Mesothelial cell of epicardium (in vitro differentiated cells): Measurements from ENCODE around the gene NDUFS8. TPM values are rescaled to one million over a fixed set of nuclear protein-coding genes. Genes with fewer than 3 reads are reported as not detected.

Experiments
- DNase-seq, 2 experiments: peaks; one replicate each; pipeline ENCODE4 v3.0.0; 2021; ENCODE audit warnings: low spot score in 2 of 2; ENCODE audit not compliant: unreplicated experiment in 2 of 2
- H3K27ac Mint-ChIP-seq: 2 replicates; pipeline ENCODE4 v1.8.0; 2021; ENCODE audit warnings: mixed read lengths
- H3K27me3 Mint-ChIP-seq: 2 replicates; pipeline ENCODE4 v1.8.0; 2021; ENCODE audit warnings: low read depth, mixed read lengths
- H3K36me3 Mint-ChIP-seq: 2 replicates; pipeline ENCODE4 v1.8.0; 2021; ENCODE audit warnings: mixed read lengths
- H3K4me1 Mint-ChIP-seq: 2 replicates; pipeline ENCODE4 v1.8.0; 2021; ENCODE audit warnings: mixed read lengths
- H3K4me3 Mint-ChIP-seq: 2 replicates; pipeline ENCODE4 v1.8.0; 2021; ENCODE audit warnings: mild to moderate bottlenecking, moderate library complexity, mixed read lengths
- H3K9me3 Mint-ChIP-seq: 2 replicates; pipeline ENCODE4 v1.8.0; 2021; ENCODE audit warnings: mixed read lengths
- total RNA-seq: library from RNA; stranded (reverse); gene quantifications from 3 replicates; pipeline ENCODE4 v1.2.1, GENCODE V29; 2021
- TF ChIP-seq, protein P1 (sequence below): fragments of 200-600 bp; sonication (generic); IDR thresholded peaks from one replicate; pipeline ENCODE4 v1.5.0; 2021; ENCODE audit warnings: antibody characterized with exemption; ENCODE audit not compliant: unreplicated experiment

Gene NDUFS8
- total RNA-seq, 1 donor from 2014 or later, result 132 TPM

- Mint-ChIP-seq H3K27me3 (no peaks in the 10 kb centered on the region), H3K36me3 (no peaks in the 10 kb centered on the region), H3K9me3 (no peaks in the 10 kb centered on the region), H3K27ac (no peak overlapping the region), H3K4me1 (peaks cover 43% of the 10 kb centered on the region), H3K4me3 (no peak overlapping the region)
- TF ChIP-seq, protein P1, sequence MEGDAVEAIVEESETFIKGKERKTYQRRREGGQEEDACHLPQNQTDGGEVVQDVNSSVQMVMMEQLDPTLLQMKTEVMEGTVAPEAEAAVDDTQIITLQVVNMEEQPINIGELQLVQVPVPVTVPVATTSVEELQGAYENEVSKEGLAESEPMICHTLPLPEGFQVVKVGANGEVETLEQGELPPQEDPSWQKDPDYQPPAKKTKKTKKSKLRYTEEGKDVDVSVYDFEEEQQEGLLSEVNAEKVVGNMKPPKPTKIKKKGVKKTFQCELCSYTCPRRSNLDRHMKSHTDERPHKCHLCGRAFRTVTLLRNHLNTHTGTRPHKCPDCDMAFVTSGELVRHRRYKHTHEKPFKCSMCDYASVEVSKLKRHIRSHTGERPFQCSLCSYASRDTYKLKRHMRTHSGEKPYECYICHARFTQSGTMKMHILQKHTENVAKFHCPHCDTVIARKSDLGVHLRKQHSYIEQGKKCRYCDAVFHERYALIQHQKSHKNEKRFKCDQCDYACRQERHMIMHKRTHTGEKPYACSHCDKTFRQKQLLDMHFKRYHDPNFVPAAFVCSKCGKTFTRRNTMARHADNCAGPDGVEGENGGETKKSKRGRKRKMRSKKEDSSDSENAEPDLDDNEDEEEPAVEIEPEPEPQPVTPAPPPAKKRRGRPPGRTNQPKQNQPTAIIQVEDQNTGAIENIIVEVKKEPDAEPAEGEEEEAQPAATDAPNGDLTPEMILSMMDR, result no peak
- no peak for DNase-seq
Observed at GRCh38 chr11:68015467-68015866, 15.0 kb upstream of the NDUFS8 start.

DNA sequence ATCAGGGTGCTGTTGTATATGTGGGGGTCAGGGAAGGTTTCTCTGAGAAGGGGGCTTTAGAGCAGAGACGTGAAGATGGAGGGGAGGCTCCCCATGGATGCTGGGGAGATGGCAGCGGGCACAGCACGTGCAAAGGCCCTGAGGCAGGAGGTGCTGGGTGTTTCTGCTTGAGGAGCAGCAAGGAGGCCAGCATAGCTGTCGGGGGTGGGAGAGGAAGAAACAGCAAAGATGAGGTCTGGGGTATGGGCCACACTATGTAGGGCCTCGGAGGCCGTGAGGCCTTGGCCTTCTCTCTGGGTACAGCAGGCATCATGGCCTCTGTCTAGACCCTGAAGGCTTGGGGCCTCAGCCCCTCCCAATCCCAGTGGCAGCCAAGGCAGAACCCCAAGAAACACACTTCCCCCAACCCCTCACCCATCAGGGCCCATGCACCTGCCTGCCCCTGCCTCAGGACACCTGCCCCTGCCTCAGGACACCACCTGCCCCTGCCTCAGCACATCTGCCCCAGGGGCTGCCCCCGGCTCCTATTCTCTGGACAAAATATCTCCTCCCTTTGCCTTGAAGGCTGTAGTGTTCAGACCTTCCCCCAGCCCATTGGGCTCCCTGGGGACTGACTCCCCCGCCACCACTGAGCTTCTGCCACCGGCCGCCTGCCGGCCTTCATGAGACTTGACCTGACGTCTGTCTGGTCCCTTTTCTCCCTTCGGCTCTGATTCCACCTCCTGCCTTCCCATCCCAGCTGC, 14.1 kb upstream of the NDUFS8 start:
- Mint-ChIP-seq H3K4me1 (peaks cover 41% of the 10 kb centered on the region), H3K4me3 (no peak overlapping the region), H3K36me3 (no peaks in the 10 kb centered on the region), H3K27ac (peak overlapping the region; percentile 86), H3K27me3 (no peaks in the 10 kb centered on the region), H3K9me3 (no peaks in the 10 kb centered on the region)
- TF ChIP-seq, protein P1, result no peak
- DNase-seq, result no peak

DNA sequence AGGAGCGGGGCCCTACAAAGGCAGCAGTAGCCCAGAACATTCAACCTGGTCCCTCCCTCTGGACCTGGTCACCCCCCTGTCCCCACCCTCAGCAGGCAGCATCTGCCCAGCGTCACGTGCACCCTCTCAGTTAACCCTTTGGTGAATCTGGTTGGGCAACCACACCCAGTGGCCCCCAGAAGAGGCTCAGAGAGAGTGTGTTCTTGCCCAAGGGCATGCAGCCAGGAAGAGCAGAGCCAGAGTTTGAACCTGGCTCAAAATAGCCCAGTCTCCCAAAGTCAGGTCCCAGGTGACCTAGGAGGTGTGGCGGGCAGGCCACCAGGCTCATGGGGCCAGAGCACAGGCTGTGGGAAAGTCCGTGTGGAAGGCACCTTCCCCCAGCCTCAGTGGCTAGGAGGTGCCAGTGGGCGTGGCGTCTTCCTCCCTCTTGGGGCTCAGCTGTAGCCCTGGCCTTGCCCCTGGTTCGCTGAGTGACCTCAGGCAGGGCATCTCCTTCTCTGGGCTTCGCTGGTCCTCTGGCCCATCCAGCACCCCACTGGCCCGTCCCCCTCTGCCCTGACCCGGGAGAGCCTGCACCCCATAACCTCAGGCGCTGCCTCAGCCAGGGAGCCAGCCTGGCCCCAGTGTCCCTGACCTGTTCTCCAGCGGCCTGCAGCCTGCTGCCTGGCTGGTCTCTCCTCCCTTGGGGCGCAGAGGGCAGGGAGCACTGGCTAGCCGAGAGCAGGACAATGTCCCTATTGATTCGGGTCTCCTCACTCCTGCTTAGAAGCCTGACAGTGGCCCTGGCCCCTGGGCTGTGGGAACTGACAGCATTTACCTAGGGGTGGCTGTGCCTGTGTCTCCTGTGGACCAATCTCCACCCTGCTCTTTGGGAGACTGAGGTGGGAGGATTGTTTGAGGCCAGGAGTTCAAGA, 13.3 kb upstream of the NDUFS8 start:
- TF ChIP-seq, protein P1, result no peak
- H3K27me3 Mint-ChIP-seq, result no peaks in the 10 kb centered on the region
- H3K4me1 Mint-ChIP-seq, result peaks cover 35% of the 10 kb centered on the region
- peak overlapping the region; percentile 86 for H3K27ac Mint-ChIP-seq
- DNase-seq, result no peak
- H3K4me3 Mint-ChIP-seq, result no peak overlapping the region
- no peaks in the 10 kb centered on the region for H3K9me3 Mint-ChIP-seq
- no peaks in the 10 kb centered on the region for H3K36me3 Mint-ChIP-seq

GRCh38 chr11:68017980-68018729, 12.3 kb upstream of the NDUFS8 start:
- TF ChIP-seq, protein P1, result no peak
- H3K27ac Mint-ChIP-seq, result peak overlapping the region; percentile 24
- H3K27me3 Mint-ChIP-seq, result no peaks in the 10 kb centered on the region
- H3K4me3 Mint-ChIP-seq, result no peak overlapping the region
- H3K4me1 Mint-ChIP-seq, result peaks cover 29% of the 10 kb centered on the region
- no peak for DNase-seq
- H3K36me3 Mint-ChIP-seq, result no peaks in the 10 kb centered on the region
- no peaks in the 10 kb centered on the region for H3K9me3 Mint-ChIP-seq

DNA sequence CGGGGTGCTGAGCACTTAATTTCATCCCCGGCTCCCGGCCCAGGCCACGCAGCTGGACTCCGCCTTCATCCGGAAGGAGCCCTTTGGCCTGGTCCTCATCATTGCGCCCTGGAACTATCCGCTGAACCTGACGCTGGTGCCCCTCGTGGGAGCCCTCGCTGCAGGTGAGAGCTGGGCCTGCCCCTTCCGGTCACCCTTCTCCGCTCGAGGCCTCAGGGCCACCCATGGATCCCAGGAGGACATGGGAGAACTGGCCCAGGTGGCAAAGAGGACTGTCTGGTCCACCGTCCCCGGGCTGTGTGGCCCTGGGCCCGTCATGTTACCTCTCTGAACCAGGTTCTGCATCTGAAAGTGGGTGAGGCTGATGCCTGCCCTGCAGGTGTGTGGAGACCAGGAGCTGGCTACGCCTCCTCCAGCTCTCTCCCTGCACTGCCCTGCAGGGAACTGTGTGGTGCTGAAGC, 11.7 kb upstream of the NDUFS8 start:
- H3K27me3 Mint-ChIP-seq, result no peaks in the 10 kb centered on the region
- no peak overlapping the region for H3K27ac Mint-ChIP-seq
- peaks cover 23% of the 10 kb centered on the region for H3K4me1 Mint-ChIP-seq
- no peaks in the 10 kb centered on the region for H3K9me3 Mint-ChIP-seq
- no peak for DNase-seq
- peaks cover under 1% of the 10 kb centered on the region for H3K36me3 Mint-ChIP-seq
- no peak overlapping the region for H3K4me3 Mint-ChIP-seq
- TF ChIP-seq, protein P1, result no peak
